RCC 7860 (cell line): ENCODE data around the gene CSNK2A2.

ENCODE experiments used
- DNase-seq: peaks from one replicate; pipeline ENCODE4 v3.0.0-alpha.2; 2015; ENCODE audit warnings: low spot score
- FAIRE-seq: peaks from 2 replicates; lab custom pipeline; 2012; peaks lifted over from hg19 to GRCh38; lab: Jason Lieb, UNC

The CSNK2A2 gene

DNA sequence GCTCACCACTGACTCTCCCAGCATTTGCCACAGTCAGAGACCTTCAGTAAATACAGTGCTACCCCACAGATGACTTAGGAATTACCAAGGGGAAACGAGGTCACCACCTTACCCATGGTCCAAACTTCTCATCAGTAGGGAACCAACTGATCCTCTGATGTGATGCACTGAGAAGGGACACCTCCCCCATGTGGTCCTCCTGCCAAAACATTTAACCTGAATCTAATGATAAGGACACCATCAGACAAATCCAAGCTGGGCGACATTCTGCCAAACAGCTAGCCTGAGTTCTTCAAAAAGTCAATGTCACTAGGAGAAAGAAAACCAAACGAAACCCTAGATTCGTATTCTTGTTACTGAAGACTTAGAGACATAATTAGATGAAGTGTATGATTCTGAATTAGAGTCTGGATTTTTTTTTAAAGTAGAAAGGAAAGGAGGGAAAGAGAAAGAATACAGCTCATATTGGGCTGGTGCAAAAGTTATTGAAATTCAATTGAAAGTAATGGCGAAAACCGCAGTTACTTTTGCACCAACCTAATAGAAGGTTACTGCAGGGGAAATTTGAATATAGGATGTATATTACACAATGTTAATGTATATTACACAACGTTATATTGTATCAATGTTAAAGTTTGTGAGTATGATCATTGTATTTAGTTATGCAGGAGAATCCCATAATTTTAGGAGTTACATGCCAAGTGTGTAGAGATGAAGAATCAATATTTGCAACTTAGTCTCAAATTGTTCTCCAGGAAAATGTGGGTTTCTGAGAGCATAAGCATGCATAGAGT lies 2.3 kb upstream of the CSNK2A2 start:
- DNase-seq (no peak), FAIRE-seq (no peak)

DNA sequence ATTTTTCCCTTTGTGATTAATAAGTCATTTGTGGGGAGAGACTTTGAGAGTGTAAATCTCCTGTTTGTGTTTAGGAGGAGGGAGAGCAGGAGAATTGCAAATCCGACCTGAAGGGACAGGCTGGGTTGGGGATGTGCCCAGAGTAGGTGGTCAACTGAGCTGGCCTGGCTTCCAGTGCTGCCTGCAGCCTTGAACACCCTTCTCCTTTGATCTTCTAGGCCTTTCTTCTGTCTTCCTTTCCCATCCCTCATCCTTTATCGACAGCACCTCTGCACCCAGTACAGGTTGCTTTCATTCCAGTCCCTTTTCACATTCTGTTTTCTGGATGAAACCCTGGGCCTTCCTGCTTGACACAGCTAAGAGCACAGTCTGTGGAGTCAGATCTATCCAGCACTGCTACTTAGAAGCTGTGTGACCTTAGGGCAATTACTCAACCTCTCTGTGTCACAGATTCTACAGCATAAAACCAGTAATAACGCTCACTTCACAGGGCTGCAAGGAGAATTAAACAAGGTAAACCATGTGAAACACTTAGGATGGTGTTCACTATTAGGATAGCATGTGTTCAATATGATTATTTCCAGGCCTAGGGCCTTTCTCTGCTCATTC lies 1.0 kb upstream of the CSNK2A2 start:
- FAIRE-seq (no peak), DNase-seq (no peak)

DNA sequence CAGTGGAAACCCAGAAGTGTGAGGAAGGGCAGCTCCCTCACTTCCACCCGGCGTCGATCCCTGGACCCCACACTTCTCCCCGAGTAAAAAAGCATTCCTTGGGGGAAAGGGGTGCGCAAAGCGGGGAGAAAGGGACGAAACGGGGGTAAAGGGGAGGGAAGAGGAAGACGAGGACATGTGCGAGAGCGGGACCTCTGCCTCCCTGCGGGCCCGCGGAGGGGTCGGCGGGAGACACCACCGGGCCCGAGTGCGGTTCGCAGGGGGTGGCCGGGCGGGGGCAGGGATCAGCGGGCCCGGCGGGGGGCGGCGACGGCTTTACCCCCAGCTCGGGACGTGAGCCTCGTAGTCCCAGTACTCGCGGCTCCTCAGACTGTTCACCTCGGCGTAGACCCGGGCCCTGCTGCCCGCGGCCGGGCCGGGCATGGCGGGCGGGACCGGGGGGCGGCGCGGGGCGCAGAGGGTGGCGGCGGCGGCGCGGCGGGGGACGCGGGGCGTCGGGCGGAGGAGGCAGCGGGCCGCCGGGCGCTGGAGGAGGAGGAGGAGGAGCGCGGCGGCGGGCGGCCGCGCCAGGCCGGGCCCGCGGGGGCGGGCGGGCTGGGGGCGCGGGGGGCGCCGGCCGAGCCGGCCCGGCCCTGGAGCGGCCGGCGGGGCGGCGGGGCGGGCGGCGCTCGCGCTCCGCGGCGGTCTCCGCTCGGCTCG lies 443 bp downstream of the CSNK2A2 start:
- DNase-seq (no peak), FAIRE-seq (no peak)

DNA sequence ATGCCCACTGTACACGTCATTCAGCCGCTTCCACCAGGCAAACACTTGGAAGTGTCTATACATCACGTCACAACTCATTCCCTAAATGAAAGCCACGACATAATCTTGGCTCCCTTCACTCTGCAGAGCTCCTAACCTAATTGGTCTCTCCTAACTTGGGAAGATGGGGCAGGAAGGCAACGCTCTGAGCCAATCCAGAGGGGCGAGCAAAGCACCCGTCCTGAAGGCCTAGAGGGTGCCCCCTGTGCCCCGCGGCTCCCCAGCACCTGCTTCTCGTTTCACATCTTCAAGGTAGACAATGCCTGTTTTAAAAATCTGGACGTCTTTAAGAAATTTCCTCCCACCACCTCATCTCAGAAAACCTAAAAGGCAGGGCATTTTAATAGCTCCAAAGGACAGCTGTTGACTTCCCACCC lies 1.0 kb downstream of the CSNK2A2 start:
- no peak for FAIRE-seq

GRCh38 chr16:58195771-58196170 lies 2.1 kb downstream of the CSNK2A2 start:
- no peak for FAIRE-seq
- DNase-seq = no peak

More for the DNA sequence above, 1.0 kb downstream of the CSNK2A2 start:
- no peak for DNase-seq

DNA sequence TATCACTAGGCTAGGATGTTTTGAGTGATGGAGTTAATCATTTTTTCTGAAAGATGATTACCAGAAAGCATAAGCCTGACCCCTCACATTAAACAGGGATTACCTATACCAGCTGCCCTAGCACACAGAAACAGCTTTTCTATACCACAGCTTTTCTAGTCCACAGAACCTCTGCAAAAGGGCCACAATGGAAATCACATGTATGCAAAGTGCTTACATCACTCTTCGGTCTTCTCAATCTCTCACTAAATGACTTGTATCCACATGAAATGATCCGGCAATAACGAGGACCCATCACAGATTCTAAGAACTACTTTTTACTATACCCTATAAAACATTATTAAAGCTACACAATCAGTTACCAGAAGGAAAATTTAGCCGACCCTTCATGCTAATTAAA lies 2.6 kb downstream of the CSNK2A2 start:
- no peak for FAIRE-seq

GRCh38 chr16:58194790-58195189 lies 3.1 kb downstream of the CSNK2A2 start:
- no peak for DNase-seq
- no peak for FAIRE-seq

More for the DNA sequence above, 2.6 kb downstream of the CSNK2A2 start:
- DNase-seq = no peak

GRCh38 chr16:58187665-58188421 lies 10.1 kb downstream of the CSNK2A2 start:
- FAIRE-seq (no peak), DNase-seq (no peak)

DNA sequence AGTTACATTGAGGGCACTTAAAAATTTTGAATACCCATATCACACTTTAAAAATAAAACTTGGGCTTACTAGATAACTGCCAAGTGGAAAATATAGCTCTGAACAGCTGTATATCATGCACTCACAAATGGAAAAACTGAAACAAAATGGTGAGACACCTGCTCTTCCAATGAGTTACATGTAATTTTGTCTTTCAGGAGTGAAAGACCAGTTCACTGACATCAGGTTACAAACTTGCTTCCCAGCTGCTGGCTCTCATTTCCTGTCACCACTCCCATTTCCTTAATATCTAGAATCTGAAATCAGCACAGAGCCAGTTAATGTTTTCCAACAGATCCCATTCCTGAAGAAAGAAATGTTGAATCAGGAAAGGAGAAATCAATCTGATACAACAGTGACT lies 10.8 kb downstream of the CSNK2A2 start:
- peak; percentile 15 for DNase-seq
- FAIRE-seq = peak; percentile 42

DNA sequence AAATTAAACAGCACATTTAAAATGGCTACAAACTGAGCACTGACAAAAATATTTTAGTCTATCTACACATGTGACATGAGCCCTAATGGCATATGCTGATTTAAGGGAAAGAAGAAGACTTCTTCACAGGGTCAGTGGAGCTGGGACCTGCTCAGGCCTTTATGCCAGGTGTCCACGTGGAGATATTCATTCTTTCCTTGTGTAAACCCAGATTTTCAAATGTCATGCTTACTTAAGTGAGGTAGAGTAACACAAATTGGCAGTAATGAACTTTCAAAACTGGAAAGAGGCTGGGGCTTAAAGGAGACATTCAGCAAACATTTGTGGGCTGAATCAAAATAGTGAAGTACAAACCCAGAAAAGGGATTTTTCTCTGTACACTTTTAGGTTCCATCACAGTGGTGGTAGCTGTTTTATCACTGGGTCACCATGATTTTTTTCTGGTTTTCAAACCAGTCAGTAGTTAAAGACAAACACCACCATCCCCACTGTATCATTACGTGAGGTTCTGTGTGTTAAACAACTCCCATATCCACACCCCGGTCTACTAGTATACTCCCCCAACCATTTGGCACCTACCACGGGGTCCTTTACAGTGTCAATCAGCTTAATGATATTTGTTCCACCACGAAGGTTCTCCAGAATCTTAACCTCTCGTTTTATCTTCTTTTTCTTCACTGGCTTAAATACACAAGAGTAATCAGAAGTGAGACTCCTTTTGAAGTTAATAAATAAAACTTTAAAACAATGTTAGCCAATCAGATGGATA lies 11.5 kb downstream of the CSNK2A2 start:
- FAIRE-seq = no peak

DNA sequence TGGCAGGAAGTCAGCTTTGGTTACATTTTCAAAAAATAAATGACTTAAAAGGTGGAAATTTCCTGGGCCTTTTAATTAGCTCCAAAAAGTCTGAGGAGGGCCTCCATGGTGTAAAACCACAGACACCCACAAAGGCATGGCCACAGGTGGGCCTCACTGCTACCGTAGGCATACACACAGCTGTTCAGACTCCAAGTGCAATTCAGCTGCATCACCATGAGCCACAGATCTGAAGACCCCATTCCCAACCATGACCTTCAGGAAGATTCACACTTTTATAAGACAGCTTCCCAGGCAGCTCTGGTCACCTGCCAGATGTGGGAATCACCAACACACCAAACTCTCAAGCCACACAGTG lies 20.6 kb downstream of the CSNK2A2 start:
- FAIRE-seq = no peak
- no peak for DNase-seq

More for the DNA sequence above, 11.5 kb downstream of the CSNK2A2 start:
- no peak for DNase-seq

DNA sequence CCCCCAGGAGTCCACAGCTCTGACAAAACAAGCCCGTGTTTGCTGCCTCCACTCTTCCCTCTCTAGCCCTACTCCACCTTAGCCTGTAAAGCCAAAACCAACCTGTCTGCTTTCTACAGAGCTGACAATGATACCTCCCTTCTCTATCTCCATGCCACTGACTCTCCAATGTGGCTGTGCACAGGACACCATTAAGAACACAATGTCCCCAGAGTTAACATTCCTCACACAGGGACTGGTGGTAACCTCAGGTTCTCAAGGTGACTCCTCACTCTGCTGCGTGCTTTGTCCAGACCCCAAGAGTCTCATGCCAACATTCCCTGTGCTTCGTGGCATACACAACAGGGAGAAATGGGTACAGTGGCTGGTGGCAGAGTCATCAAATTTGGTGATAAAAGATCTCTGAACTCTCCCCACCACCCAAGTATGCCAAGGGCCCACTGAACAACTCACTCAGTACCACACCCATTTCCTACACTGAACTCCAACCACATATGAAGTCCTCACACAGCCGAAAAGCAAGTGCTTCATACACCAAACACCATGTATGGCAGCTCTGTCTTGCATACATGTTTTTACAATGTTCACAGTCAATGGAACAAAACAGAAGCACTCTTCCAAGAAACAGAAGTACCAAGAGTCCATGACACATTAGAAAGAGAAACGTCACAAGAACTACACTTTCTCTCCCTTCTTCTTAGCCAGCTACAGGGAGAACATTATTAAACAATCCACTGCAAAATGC lies 21.1 kb downstream of the CSNK2A2 start:
- FAIRE-seq (no peak), DNase-seq (no peak)

GRCh38 chr16:58170223-58170622 lies 27.7 kb downstream of the CSNK2A2 start:
- no peak for FAIRE-seq
- no peak for DNase-seq

DNA sequence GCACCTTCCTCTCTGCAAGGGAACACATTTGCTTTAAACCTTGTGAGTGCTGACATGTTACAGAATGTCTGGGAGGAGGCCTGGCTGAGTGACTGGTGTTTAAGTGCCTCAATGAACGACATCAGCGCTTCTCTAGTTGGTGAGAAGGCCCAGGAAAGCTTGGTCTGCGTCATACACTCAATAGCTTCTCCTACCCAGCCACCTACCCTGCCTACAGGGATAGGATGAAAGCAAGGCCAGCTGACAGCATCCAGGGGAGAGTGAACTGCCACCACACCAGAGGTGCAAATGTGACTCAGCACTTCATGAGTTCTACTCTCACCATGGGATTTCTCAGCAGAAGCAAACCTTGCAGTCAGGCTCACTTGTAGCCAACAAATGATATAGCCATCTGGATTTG lies 37.1 kb downstream of the CSNK2A2 start:
- FAIRE-seq (no peak), DNase-seq (no peak)

GRCh38 chr16:58158725-58159124 lies 39.2 kb downstream of the CSNK2A2 start:
- DNase-seq (no peak), FAIRE-seq (no peak)

DNA sequence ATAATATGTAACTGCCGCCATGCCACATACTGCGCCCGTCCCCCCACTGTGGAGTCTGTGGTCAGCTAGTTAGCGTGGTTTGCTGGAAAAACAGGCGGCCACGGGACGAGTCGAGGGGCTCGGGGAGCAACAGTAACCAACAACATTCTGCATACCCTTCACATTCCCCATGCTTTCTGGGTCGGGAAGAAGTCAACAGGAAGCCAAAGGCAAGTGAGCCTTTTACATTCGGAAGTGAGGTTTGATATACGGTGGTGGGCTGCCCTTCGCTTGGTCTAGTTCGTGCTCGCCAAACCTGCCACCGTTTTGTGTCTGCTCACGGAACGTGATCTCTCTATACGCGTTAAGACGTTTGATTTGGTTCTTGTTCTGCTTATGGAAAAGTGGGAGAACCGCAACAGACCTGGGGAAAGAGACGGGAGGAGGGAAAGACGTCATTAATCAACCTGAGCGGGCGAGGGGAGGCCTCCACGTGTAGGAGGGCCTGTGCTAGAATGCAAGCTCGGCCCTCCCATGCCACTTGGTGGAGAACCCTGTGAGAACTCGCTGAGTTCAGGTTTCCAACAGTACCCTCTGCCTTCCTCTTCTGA lies 39.9 kb downstream of the CSNK2A2 start:
- no peak for DNase-seq
- FAIRE-seq = no peak

DNA sequence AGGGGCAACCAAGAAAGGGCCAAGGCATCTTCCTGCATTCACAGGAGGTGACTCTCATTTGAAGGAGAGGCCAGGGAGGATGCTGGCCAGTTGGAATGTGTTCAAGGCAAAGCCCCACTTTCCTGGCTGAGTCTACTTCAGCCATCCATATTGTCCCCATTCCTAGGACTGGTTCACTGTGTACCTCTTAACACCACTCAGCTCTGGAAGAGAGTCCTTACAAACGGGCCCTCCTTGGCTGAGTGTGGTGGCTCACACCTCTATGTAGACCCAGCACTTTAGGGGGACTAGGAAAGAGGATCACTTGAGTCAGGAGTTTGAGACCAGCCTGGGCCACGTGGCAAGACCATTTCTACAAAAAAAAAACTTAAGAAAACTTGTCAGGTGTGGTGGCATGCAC lies 40.7 kb downstream of the CSNK2A2 start:
- no peak for DNase-seq
- no peak for FAIRE-seq

DNA sequence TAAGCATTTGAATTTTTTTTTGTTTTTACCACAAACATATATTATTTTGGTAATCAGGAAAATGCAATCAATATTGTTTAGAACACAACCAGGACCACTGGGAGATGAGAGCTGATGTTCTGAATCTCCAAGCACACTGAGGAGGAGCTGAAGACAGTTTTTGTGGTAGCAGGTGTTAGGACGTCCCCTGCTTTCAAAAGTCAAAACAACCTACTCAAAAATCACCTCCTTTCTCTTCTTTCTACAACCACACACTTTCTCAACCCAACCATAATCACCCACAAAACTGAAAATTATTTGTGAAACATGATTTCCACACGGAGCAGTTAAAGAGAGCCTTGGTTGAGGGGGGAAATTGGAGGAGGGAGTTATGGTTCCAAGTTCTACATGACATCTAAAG lies 42.1 kb downstream of the CSNK2A2 start:
- DNase-seq (no peak), FAIRE-seq (no peak)

DNA sequence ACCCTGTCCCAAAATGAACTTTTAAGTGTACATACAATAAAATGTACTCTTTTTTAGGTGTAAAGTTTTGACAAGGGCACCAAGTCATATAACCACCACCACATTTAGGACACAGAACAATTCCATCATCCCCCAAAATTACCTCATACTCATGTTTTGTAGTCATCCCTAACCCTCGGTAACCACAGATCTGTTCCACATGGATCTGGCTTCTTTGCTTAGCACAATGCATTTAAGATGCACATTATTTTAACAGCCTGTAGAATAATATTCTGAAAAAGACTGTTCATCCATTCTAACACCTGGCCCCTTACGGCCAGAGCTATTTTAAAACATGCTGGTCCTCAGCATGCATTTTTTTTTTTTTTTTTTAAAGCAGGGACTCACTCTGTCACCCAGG lies 43.6 kb downstream of the CSNK2A2 start:
- DNase-seq (no peak), FAIRE-seq (no peak)
